Myocyte (in vitro differentiated cells): Measurements from ENCODE around the gene BBS12. TPM values are rescaled to one million over a fixed set of nuclear protein-coding genes. Genes with fewer than 3 reads are reported as not detected.

Source experiments
- DNase-seq: peaks from one replicate; pipeline ENCODE4 v3.0.0-alpha.2; 2012; ENCODE audit warnings: low read depth
- total RNA-seq: library from RNA; depleted of rRNA; stranded (reverse); fragments of >200 nt; gene quantifications from 2 replicates; pipeline ENCODE4 v1.2.3, GENCODE V29; 2014

The BBS12 gene
- total RNA-seq, 1 donor from 2014 or later, result 7.8 TPM

DNA sequence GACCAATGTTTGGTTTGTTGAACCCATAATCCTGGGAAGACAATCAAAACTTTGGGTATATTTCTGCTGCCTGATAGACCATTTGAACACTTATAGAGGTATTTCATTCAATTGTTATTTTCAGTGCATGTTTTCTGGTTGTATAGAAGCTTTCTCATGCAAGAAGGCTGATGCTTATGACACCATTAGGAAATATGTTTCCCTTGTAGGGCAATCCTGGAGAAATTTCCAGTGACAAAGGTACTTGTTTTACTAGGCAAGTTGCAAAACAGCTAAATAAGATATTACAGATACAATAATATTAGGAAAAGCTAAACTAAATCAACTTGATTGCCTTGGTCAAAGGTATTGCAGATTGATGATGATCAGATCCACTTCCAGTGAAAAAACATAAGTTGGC lies 61.3 kb downstream of the BBS12 start:
- no peak for DNase-seq

Other genes starting within 250 kb of the BBS12 start
- gene IL21, start 111.6 kb upstream of the BBS12 start, total RNA-seq, result not detected in 2 replicates
- 5.8 and 6.2 TPM in 2 replicates for gene FGF2, start 94.1 kb downstream of the BBS12 start, total RNA-seq
- gene NUDT6, start 189.9 kb downstream of the BBS12 start, total RNA-seq, result 8.7 and 13.5 TPM in 2 replicates